KMS-11 (cell line): ENCODE measurements around the gene GPR68.

Experiments used
- H2AFZ ChIP-seq: fragments of 200-600 bp; sonication (generic); 2 replicates; pipeline ENCODE4 v1.6.1; 2016; ENCODE audit warnings: antibody characterized with exemption, mixed run types, low read depth
- H3K27ac ChIP-seq: fragments of 200-600 bp; sonication (generic); 2 replicates; pipeline ENCODE4 v1.6.1; 2016; ENCODE audit warnings: mild to moderate bottlenecking, mixed run types
- H3K27me3 ChIP-seq: fragments of 200-600 bp; sonication (generic); 2 replicates; pipeline ENCODE4 v1.6.1; 2017; ENCODE audit warnings: mild to moderate bottlenecking, low read depth, mixed run types, moderate library complexity; ENCODE audit not compliant: insufficient read depth
- H3K36me3 ChIP-seq: fragments of 200-600 bp; sonication (generic); 2 replicates; pipeline ENCODE4 v1.6.1; 2017; ENCODE audit warnings: mild to moderate bottlenecking, mixed run types; ENCODE audit not compliant: insufficient read depth
- H3K4me1 ChIP-seq: fragments of 200-600 bp; sonication (generic); 2 replicates; pipeline ENCODE4 v1.6.1; 2016; ENCODE audit warnings: mild to moderate bottlenecking, low read depth, mixed run types; ENCODE audit not compliant: poor library complexity, severe bottlenecking
- H3K4me2 ChIP-seq: fragments of 200-600 bp; sonication (generic); 2 replicates; pipeline ENCODE4 v1.7.0; 2016; ENCODE audit warnings: mild to moderate bottlenecking, mixed run types
- H3K4me3 ChIP-seq: fragments of 200-600 bp; sonication (generic); IDR thresholded peaks from 2 replicates; pipeline ENCODE4 v1.6.1; 2017; ENCODE audit warnings: low read depth, low read length, mixed read lengths; ENCODE audit not compliant: insufficient read depth
- H3K79me2 ChIP-seq: fragments of 200-600 bp; sonication (generic); 2 replicates; pipeline ENCODE4 v1.6.1; 2016; ENCODE audit warnings: low read depth, mixed run types; ENCODE audit not compliant: insufficient read depth
- H3K9ac ChIP-seq: fragments of 200-600 bp; sonication (generic); 2 replicates; pipeline ENCODE4 v1.6.1; 2016; ENCODE audit warnings: mild to moderate bottlenecking, mixed run types
- H4K20me1 ChIP-seq: fragments of 200-600 bp; sonication (generic); 2 replicates; pipeline ENCODE4 v1.6.1; 2016; ENCODE audit warnings: mild to moderate bottlenecking, mixed run types; ENCODE audit not compliant: insufficient read depth
- TF ChIP-seq, protein P1 (sequence below): fragments of 200-600 bp; sonication (generic); conservative IDR thresholded peaks from 2 replicates; pipeline ENCODE4 v1.6.1; 2017; ENCODE audit warnings: low read depth, mild to moderate bottlenecking, antibody characterized with exemption, low read length, moderate library complexity, mixed read lengths

GPR68 gene

DNA sequence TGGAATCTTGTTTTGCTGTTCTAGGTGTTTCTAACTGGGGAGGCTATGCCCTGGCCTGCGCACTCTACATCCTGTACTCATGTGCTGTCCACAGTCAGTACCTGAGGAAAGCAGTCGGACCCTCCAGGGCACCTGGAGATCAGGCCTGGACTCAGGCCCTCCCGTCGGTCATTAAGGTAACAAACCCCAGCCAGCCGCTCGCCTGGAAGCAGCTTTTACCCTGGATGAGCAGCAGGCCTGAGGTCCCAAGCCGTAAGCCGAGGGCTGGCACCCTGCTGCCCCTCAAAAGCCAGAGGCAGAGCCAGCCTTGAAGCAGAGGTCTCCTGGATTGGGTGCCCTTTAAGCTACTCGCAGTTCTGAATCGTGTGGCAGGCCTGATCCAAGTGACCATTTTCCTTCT, 29.1 kb downstream of the GPR68 start:
- no peak overlapping the region for H3K27ac ChIP-seq
- no peaks in the 10 kb centered on the region for H3K79me2 ChIP-seq
- H3K36me3 ChIP-seq, result no peaks in the 10 kb centered on the region
- H4K20me1 ChIP-seq, result no peaks in the 10 kb centered on the region
- no peak overlapping the region for H3K9ac ChIP-seq
- H3K4me2 ChIP-seq, result no peak overlapping the region
- no peaks in the 10 kb centered on the region for H3K27me3 ChIP-seq
- no peak overlapping the region for H3K4me3 ChIP-seq
- TF ChIP-seq, protein P1, sequence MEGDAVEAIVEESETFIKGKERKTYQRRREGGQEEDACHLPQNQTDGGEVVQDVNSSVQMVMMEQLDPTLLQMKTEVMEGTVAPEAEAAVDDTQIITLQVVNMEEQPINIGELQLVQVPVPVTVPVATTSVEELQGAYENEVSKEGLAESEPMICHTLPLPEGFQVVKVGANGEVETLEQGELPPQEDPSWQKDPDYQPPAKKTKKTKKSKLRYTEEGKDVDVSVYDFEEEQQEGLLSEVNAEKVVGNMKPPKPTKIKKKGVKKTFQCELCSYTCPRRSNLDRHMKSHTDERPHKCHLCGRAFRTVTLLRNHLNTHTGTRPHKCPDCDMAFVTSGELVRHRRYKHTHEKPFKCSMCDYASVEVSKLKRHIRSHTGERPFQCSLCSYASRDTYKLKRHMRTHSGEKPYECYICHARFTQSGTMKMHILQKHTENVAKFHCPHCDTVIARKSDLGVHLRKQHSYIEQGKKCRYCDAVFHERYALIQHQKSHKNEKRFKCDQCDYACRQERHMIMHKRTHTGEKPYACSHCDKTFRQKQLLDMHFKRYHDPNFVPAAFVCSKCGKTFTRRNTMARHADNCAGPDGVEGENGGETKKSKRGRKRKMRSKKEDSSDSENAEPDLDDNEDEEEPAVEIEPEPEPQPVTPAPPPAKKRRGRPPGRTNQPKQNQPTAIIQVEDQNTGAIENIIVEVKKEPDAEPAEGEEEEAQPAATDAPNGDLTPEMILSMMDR, result no peak
- H2AFZ ChIP-seq, result no peak overlapping the region
- no peaks in the 10 kb centered on the region for H3K4me1 ChIP-seq

DNA sequence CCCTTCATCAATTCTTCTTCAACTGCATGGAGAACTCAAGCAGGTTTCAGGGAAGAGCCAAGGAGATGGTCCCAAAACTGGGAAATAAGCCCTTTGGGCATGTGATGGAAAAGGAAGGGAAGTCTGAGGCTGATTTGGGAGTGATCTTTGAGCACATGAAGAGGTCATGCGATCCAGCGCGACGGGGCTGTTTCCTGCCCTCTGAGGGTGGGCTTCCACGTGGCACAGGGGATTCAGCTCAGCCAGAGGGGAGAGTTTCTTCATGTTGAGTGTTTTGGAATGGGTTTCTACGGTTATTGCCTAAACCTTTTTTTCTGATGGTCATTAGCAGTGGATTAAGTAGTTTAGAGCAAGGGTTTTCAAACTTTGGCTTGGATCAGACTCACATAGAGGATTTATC, 30.2 kb downstream of the GPR68 start:
- no peak overlapping the region for H3K27ac ChIP-seq
- H3K4me1 ChIP-seq, result no peaks in the 10 kb centered on the region
- H3K36me3 ChIP-seq, result no peaks in the 10 kb centered on the region
- no peaks in the 10 kb centered on the region for H4K20me1 ChIP-seq
- no peak overlapping the region for H3K4me2 ChIP-seq
- no peaks in the 10 kb centered on the region for H3K27me3 ChIP-seq
- H3K79me2 ChIP-seq, result no peaks in the 10 kb centered on the region
- H3K9ac ChIP-seq, result no peak overlapping the region
- TF ChIP-seq, protein P1, result no peak
- H3K4me3 ChIP-seq, result no peak overlapping the region
- H2AFZ ChIP-seq, result no peak overlapping the region

DNA sequence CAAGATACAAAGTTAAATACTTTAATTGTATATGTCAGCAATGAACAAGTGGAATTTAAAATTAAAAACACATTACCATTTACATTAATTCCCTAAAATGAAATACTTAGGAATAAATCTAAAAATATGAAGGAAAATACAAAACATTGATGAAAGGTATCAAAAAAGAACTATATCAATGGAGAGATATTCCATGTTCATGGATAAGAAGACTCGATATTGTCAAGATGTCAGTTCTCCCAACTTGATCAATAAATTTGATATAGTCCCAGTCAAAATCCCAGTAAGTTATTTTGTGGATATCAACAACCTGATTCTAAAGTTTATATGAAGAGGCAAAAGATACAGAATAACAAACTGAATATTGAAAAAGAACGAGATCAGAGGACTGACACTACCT, 33.5 kb downstream of the GPR68 start:
- no peak overlapping the region for H3K4me2 ChIP-seq
- H3K4me3 ChIP-seq, result no peak overlapping the region
- no peaks in the 10 kb centered on the region for H4K20me1 ChIP-seq
- no peaks in the 10 kb centered on the region for H3K27me3 ChIP-seq
- no peak overlapping the region for H3K27ac ChIP-seq
- H3K36me3 ChIP-seq, result no peaks in the 10 kb centered on the region
- no peaks in the 10 kb centered on the region for H3K4me1 ChIP-seq
- no peaks in the 10 kb centered on the region for H3K79me2 ChIP-seq
- H2AFZ ChIP-seq, result no peak overlapping the region
- H3K9ac ChIP-seq, result no peak overlapping the region
- TF ChIP-seq, protein P1, result no peak

DNA sequence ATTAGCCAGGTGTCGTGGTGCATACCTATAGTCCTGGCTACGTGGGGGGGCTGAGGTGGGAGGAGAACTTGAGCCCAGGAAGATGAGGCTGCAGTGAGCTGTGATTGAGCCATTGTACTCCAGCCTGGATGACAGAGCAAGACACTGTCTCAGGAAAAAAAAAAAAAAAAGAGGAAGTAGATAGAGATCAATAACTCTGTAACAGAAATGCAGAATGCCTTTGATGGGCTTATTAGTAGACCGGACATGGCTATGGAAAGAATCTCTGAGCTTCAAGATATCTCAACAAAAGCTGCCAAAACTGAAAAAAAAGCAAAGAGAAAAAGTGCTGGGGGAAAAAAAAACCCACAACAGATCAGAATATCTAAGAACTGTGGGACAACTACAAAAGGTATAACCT, 37.5 kb downstream of the GPR68 start:
- Histone ChIP-seq H3K27ac (no peak overlapping the region), H4K20me1 (no peaks in the 10 kb centered on the region), H2AFZ (no peak overlapping the region), H3K4me2 (no peak overlapping the region), H3K36me3 (no peaks in the 10 kb centered on the region), H3K4me3 (no peak overlapping the region), H3K79me2 (no peaks in the 10 kb centered on the region), H3K4me1 (no peaks in the 10 kb centered on the region), H3K27me3 (no peaks in the 10 kb centered on the region), H3K9ac (no peak overlapping the region)
- TF ChIP-seq, protein P1, result no peak

DNA sequence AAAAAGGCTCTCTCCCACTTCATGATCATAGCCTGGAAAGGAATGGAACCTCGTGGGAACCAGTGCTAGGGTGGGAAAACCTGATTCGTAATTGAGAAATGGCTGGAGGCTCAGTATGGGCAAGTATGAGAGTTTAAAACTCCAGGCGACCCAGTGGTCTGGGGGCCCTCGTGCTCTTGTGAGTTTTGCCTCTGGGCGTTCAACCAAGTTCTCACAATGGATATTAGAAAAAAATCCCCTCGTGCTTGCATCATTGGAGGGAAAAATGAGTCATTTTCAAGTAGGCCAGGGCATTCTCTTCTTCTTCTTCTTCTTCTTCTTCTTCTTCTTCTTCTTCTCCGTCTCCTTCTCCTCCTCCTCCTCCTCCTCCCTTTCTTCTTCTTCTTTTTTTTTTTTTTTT, 39.0 kb downstream of the GPR68 start:
- Histone ChIP-seq H3K36me3 (no peaks in the 10 kb centered on the region), H3K4me1 (no peaks in the 10 kb centered on the region), H3K4me2 (no peak overlapping the region), H2AFZ (no peak overlapping the region), H4K20me1 (no peaks in the 10 kb centered on the region), H3K27me3 (no peaks in the 10 kb centered on the region), H3K9ac (no peak overlapping the region), H3K27ac (no peak overlapping the region), H3K4me3 (no peak overlapping the region), H3K79me2 (no peaks in the 10 kb centered on the region)
- TF ChIP-seq, protein P1, result no peak
